ENCODE measurements around the gene SAP30. TPM values are rescaled to one million over a fixed set of nuclear protein-coding genes. Genes with fewer than 3 reads are reported as not detected.

Gene SAP30
- polyA plus RNA-seq (ENCODE audit: insufficient read length in 3 of 3), result 10 to 100 TPM; 13.1 to 15.8 (median 13.7) TPM
- long read RNA-seq, donor 1, transcript SAP30-201 (4 exons, 1,108 nt), result major isoform, 10 of 10 reads
- long read RNA-seq, donor 1, partial matches to known transcripts, result 0 of 10 reads
- long read RNA-seq, donor 1, other reads (novel, unspliced or antisense), result 0 of 10 reads
- long read RNA-seq, donor 2, transcript SAP30-201 (4 exons, 1,108 nt), result major isoform, 9 of 9 reads
- long read RNA-seq, donor 2, partial matches to known transcripts, result 0 of 9 reads
- long read RNA-seq, donor 2, other reads (novel, unspliced or antisense), result 0 of 9 reads
- long read RNA-seq, donor 3, transcript SAP30-201 (4 exons, 1,108 nt), result major isoform, 9 of 9 reads
- long read RNA-seq, donor 3, partial matches to known transcripts, result 0 of 9 reads
- long read RNA-seq, donor 3, other reads (novel, unspliced or antisense), result 0 of 9 reads
- long read RNA-seq, donor 4, transcript SAP30-201 (4 exons, 1,108 nt), result major isoform, 10 of 10 reads
- long read RNA-seq, donor 4, partial matches to known transcripts, result 0 of 10 reads
- long read RNA-seq, donor 4, other reads (novel, unspliced or antisense), result 0 of 10 reads
- long read RNA-seq, donor 5, result 0 reads
- long read RNA-seq, donor 6, transcript SAP30-201 (4 exons, 1,108 nt), result major isoform, 9 of 9 reads
- long read RNA-seq, donor 6, partial matches to known transcripts, result 0 of 9 reads
- long read RNA-seq, donor 6, other reads (novel, unspliced or antisense), result 0 of 9 reads
- long read RNA-seq, donor 7, transcript SAP30-201 (4 exons, 1,108 nt), result major isoform, 11 of 11 reads
- long read RNA-seq, donor 7, partial matches to known transcripts, result 0 of 11 reads
- long read RNA-seq, donor 7, other reads (novel, unspliced or antisense), result 0 of 11 reads
- long read RNA-seq, donor 8, result 0 reads
- long read RNA-seq, donor 9, transcript SAP30-201 (4 exons, 1,108 nt), result major isoform, 11 of 11 reads
- long read RNA-seq, donor 9, partial matches to known transcripts, result 0 of 11 reads
- long read RNA-seq, donor 9, other reads (novel, unspliced or antisense), result 0 of 11 reads
- long read RNA-seq, donor 10, transcript SAP30-201 (4 exons, 1,108 nt), result major isoform, 9 of 9 reads
- long read RNA-seq, donor 10, partial matches to known transcripts, result 0 of 9 reads
- long read RNA-seq, donor 10, other reads (novel, unspliced or antisense), result 0 of 9 reads
- long read RNA-seq, donor 11, transcript SAP30-201 (4 exons, 1,108 nt), result major isoform, 10 of 10 reads
- long read RNA-seq, donor 11, partial matches to known transcripts, result 0 of 10 reads
- long read RNA-seq, donor 11, other reads (novel, unspliced or antisense), result 0 of 10 reads
- long read RNA-seq, donor 12, partial matches to known transcripts, result 0 of 1 reads
- long read RNA-seq, donor 12, other reads (novel, unspliced or antisense), result 0 of 1 reads
- long read RNA-seq, donor 13, result 0 reads
- long read RNA-seq, donor 14, transcript SAP30-201 (4 exons, 1,108 nt), result major isoform, 16 of 16 reads
- long read RNA-seq, donor 14, partial matches to known transcripts, result 0 of 16 reads
- long read RNA-seq, donor 14, other reads (novel, unspliced or antisense), result 0 of 16 reads
- long read RNA-seq, donor 15, transcript SAP30-201 (4 exons, 1,108 nt), result major isoform, 5 of 5 reads
- long read RNA-seq, donor 15, partial matches to known transcripts, result 0 of 5 reads
- long read RNA-seq, donor 15, other reads (novel, unspliced or antisense), result 0 of 5 reads
- long read RNA-seq, donor 16, transcript SAP30-201 (4 exons, 1,108 nt), result major isoform, 30 of 41 reads
- long read RNA-seq, donor 16, partial matches to known transcripts, result 11 of 41 reads
- long read RNA-seq, donor 16, other reads (novel, unspliced or antisense), result 0 of 41 reads

GRCh38 chr4:173370477-173371291 lies at the start of gene SAP30:
Gene SAP30, plus strand, starts transcription at chr4:173370954. Its CDS starts 229 bp downstream, at chr4:173371183.
- DNase-seq (ENCODE audit: extremely low read depth in 1 of 11, low read depth in 9 of 11, low spot score in 4 of 11), result peak; percentile 91 to 99 (median 97)

DNA sequence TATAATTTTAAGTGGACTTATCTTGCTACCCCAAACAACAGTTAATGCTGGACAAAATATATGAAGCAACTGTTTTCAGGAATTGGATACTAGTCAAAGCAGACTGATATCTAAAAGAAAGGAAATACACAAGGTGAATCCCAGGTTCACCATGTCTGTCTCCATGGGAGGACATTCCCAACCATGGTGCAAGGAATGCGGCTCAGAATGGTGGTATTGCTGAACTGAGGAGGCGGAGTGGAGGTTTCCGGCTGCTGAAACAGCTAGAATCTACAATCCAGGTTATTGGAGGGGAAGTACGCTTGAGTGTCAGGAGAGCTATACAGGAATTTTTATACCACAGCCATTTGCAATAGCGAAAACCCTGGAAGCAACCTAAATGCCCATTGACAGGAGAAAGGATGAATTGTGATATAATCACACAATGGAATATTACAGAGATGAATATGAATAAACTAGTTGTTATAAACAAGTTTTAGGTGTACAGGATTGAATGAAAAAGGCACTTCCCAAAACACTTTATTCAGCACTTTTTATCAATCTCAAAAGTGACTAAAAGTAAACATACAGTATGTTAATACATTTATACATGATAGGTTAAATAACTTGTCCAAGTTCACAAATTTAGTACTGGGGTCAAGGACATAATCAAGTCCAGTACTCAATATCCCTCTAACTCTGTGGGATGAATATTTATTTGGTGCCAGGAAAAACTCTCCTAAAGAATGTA lies 45.6 kb upstream of the SAP30 start:
- DNase-seq (ENCODE audit: extremely low read depth in 1 of 11, low read depth in 9 of 11, low spot score in 4 of 11), result no peak

DNA sequence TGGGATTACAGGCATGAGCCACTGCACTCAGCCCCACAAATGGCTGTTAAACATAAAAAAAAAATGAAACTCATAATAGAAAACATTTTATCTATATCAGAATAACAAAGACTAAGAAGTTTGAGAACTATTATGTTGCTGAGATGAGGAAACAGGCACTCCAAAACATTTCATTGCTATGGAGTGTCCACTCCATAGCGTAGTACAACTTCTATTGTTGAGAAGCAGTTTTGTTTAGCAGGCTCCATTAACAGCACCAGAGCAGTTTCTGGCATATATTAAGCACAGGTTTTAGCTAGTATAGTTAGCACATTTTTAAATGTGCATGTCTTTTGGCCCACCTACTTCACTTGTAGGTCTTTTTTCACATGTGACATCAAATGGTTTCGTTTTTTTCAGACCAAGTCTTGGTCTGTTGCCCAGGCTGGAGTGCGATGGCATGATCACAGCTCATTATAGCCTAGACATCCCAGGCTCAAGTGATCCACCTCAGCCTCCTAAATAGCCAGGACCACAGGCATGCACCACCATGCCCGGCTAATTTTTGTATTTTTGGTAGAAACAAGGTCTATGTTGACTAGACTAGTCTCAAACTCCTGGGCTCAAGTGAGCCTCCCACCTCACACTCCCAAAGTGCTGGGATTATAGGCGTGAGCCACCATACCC lies 42.4 kb upstream of the SAP30 start:
- DNase-seq (ENCODE audit: extremely low read depth in 1 of 11, low read depth in 9 of 11, low spot score in 4 of 11), result no peak

DNA sequence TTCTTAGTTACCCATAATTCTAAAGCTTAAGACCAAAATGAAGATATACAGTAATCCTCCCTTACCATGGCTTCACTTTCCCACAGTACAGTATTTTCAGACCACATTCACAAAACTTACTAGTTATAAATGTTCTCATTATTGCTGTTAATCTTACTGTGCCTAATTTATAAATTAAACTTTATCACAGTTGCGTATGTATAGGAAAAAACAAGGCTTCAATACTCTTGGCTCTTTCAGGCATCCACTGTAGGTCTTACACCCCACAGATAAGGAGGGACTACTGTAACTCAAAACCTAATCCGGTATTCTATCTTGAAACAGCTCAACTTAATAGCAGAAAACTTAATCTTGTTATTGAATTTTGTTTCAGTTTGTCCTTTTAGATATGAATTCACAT lies 40.2 kb upstream of the SAP30 start:
- DNase-seq (ENCODE audit: extremely low read depth in 1 of 11, low read depth in 9 of 11, low spot score in 4 of 11), result no peak

DNA sequence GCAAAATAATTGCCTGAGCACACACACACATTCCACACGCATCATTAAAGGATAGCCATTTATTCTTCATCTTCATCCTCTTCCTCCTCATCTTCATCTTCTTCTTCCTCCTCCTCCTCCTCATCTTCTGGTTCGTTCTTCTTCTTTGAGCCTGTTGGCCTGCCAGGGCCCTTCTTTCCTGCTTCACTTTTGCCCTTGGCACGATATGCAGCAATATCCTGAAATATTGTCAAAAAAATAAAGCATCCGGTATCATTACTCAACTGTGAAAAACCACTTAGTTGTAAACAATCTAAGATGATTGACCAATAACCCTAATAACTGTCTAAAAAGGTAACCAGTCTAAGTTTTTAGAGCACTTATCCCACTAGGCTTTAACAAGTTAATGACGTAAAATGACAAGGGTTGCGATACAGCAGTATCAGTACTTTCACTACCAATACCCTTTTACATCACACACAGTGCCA lies 38.7 kb upstream of the SAP30 start:
- no peak for DNase-seq (ENCODE audit: extremely low read depth in 1 of 11, low read depth in 9 of 11, low spot score in 4 of 11)

GRCh38 chr4:173332963-173333657 lies 37.6 kb upstream of the SAP30 start:
- DNase-seq (ENCODE audit: extremely low read depth in 1 of 11, low read depth in 9 of 11, low spot score in 4 of 11), result peak in 2 of 11 donors; percentile 8 to 12

DNA sequence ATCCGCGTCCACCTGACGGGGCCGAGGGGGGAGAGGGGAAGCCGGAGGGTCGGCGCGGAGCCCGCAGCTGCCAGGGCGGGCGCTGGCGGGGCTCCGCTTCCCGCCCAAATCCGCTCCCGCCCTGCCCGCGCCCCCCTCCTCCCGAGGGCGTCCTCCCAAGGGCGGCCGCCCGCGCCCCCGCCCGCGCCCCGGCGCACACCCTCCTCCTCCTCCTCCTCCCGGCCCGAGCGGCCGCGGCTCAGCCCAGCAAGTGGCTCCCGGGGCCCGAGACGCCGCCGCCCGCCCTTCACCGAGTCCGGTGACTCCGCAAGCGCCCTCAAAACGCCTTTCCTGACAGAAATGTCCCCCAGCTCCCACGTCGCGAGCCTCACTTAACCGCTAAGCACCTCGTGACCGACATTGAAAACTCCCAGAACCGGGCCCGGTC lies 37.1 kb upstream of the SAP30 start:
- peak in 8 of 11 donors; percentile 19 to 53 (median 42) for DNase-seq (ENCODE audit: extremely low read depth in 1 of 11, low read depth in 9 of 11, low spot score in 4 of 11)

DNA sequence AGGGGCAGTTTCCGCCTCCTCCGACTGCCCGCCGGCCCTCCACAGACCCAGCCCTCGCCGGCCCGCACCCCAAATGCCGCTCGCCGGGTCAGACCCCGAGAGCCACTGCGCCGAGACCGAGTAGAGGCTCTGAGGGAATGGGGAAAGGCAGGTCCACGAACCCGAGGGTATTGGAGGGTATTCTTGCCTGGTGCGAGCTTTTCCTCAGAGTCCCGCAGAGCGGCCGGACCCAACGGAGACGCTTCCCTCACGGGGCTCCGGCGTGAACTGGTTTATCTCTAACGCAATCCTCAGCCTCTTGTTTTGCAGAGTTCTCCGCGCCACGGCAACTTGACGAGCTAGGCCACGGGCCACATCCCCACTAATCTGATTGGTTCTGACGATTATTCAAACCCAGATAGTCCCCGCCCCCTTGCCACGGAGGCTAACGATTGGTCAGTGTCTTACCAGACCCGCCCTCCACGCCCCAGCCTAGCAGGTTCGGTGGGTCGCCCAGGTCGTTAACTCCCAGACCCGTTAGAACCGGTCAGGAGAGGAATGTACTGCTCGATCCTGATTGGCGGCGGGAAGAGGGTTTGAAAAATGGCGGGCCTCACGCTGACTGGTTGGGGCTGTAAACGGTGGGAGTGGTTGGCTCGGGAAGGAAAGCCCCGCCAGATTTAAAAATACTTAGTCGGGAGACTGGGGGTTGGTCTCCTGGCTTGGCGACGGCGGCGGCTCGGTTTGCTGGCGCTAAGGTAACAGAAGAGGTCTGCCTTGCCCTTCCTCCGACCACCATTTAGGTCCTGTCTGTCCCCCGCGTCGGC lies 36.5 kb upstream of the SAP30 start, which contains the start of gene HMGB2:
Gene HMGB2, minus strand, starts transcription at position 274 of the 806 bp plus-strand sequence. CDS start 709 bp downstream, outside the sequence.
- peak; percentile 99 to 100 (median 99) for DNase-seq (ENCODE audit: extremely low read depth in 1 of 11, low read depth in 9 of 11, low spot score in 4 of 11)

GRCh38 chr4:173334891-173335752 lies 35.6 kb upstream of the SAP30 start:
- DNase-seq (ENCODE audit: extremely low read depth in 1 of 11, low read depth in 9 of 11, low spot score in 4 of 11), result peak; percentile 56 to 87 (median 78)

DNA sequence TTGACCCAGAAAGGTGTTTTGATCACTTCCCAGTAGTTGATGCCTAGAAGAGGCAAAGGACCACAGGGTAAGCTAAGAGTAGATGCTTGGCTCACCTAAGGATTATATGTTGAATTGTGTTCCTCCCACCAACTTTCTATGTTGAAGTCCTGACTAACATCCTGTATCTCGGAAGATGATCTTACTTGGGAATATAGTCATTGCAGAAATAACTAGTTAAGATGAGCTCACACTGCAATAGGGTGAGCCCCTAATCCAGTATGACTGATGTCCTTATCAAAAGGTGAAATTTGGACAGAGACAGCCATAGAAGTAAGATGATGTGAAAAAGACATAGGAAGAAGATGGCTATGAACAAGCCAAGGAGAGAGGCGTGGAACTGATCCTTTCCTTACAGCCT lies 33.3 kb upstream of the SAP30 start:
- DNase-seq (ENCODE audit: extremely low read depth in 1 of 11, low read depth in 9 of 11, low spot score in 4 of 11), result no peak

GRCh38 chr4:173343832-173344397 lies 26.8 kb upstream of the SAP30 start:
- DNase-seq (ENCODE audit: extremely low read depth in 1 of 11, low read depth in 9 of 11, low spot score in 4 of 11), result no peak

GRCh38 chr4:173345648-173346047 lies 25.1 kb upstream of the SAP30 start:
- DNase-seq (ENCODE audit: extremely low read depth in 1 of 11, low read depth in 9 of 11, low spot score in 4 of 11), result no peak

DNA sequence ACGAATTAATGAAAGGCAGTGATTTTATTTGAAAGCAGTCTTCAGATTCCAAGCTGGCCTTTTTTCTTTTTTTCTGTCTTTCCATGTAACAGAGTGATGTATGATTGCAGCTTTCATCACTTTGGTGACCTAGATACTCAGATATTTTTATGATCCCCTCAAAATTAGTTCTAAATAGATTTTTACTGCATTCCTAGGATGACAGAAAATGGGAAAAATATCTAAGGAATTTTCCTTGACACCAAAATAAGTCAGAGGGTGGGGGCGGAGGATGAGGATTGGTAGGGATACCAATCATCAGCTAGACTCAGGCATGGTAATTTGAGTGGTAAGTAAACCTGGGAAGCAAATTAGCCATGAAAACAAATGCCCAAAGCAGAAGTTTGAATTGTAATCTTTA lies 24.7 kb upstream of the SAP30 start:
- no peak for DNase-seq (ENCODE audit: extremely low read depth in 1 of 11, low read depth in 9 of 11, low spot score in 4 of 11)
